Progenitor cell of endocrine pancreas (in vitro differentiated cells): ENCODE measurements around the gene HOXB1. TPM values are rescaled to one million over a fixed set of nuclear protein-coding genes. Genes with fewer than 3 reads are reported as not detected.
"Not testable (repeated sequence)": the region's sequence is repeated elsewhere in the genome, so short reads cannot be mapped to it uniquely, and the experiment has no call there.

Experiments
- DNase-seq: peaks from one replicate; pipeline ENCODE4 v3.0.0; 2021; ENCODE audit warnings: low spot score; ENCODE audit not compliant: unreplicated experiment
- H3K27ac Mint-ChIP-seq: 2 replicates; pipeline ENCODE4 v1.8.0; 2021; ENCODE audit warnings: mild to moderate bottlenecking, moderate library complexity, mixed read lengths
- H3K27me3 Mint-ChIP-seq: 2 replicates; pipeline ENCODE4 v1.8.0; 2021; ENCODE audit warnings: mixed read lengths
- H3K36me3 Mint-ChIP-seq: 2 replicates; pipeline ENCODE4 v1.8.0; 2022; ENCODE audit warnings: mixed read lengths; ENCODE audit not compliant: insufficient read depth
- H3K4me1 Mint-ChIP-seq: 2 replicates; pipeline ENCODE4 v1.8.0; 2021; ENCODE audit warnings: low read depth, mixed read lengths
- H3K4me3 Mint-ChIP-seq: 2 replicates; pipeline ENCODE4 v1.8.0; 2021; ENCODE audit warnings: low read depth, mild to moderate bottlenecking, moderate library complexity, mixed read lengths
- H3K9me3 Mint-ChIP-seq: 2 replicates; pipeline ENCODE4 v1.8.0; 2021; ENCODE audit warnings: low read depth, mixed read lengths
- total RNA-seq: library from RNA; stranded (reverse); gene quantifications from 2 replicates; pipeline ENCODE4 v1.2.1, GENCODE V29; 2021
- TF ChIP-seq, protein P1 (sequence below): fragments of 200-600 bp; sonication (generic); IDR thresholded peaks from one replicate; pipeline ENCODE4 v1.5.0; 2021; ENCODE audit warnings: antibody characterized with exemption, mild to moderate bottlenecking; ENCODE audit not compliant: unreplicated experiment

HOXB1 gene
- total RNA-seq, 1 donor from 2014 or later: 0.96 TPM

DNA sequence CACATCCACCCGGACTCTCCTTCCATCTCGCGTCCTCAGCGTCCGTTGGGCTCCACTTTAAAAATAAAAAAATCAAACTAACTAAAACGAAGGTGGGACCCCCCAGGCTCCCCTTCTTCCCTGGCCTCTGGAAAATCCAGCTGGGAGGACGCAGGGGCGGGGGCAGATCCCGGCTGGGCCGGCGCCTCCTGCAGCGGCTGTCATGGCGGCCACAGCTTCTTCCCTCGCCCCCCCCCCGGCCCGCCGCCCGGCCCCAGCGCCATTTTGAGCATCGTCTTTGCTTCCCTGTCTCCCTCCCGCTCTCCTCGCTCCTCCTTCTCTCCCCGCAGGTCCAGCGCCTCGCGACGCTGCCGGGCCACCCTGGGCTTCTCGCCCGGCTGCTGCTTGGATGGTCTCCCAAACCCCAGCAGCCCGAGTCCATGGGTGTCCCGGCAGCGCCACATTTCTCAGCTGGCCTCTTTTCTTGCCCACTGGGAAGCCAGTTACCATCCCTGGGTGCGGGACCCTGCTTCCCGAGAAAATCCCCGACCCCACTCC is 10.8 kb upstream of the HOXB1 start:
- H3K9me3 Mint-ChIP-seq: no peaks in the 10 kb centered on the region
- no peak for DNase-seq
- H3K36me3 Mint-ChIP-seq: peaks cover 4% of the 10 kb centered on the region
- TF ChIP-seq, protein P1, sequence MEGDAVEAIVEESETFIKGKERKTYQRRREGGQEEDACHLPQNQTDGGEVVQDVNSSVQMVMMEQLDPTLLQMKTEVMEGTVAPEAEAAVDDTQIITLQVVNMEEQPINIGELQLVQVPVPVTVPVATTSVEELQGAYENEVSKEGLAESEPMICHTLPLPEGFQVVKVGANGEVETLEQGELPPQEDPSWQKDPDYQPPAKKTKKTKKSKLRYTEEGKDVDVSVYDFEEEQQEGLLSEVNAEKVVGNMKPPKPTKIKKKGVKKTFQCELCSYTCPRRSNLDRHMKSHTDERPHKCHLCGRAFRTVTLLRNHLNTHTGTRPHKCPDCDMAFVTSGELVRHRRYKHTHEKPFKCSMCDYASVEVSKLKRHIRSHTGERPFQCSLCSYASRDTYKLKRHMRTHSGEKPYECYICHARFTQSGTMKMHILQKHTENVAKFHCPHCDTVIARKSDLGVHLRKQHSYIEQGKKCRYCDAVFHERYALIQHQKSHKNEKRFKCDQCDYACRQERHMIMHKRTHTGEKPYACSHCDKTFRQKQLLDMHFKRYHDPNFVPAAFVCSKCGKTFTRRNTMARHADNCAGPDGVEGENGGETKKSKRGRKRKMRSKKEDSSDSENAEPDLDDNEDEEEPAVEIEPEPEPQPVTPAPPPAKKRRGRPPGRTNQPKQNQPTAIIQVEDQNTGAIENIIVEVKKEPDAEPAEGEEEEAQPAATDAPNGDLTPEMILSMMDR: no peak
- H3K4me1 Mint-ChIP-seq: peaks cover 29% of the 10 kb centered on the region
- peak overlapping the region; percentile 81 for H3K4me3 Mint-ChIP-seq
- peak overlapping the region; percentile 95 for H3K27ac Mint-ChIP-seq
- H3K27me3 Mint-ChIP-seq: peaks cover 73% of the 10 kb centered on the region

DNA sequence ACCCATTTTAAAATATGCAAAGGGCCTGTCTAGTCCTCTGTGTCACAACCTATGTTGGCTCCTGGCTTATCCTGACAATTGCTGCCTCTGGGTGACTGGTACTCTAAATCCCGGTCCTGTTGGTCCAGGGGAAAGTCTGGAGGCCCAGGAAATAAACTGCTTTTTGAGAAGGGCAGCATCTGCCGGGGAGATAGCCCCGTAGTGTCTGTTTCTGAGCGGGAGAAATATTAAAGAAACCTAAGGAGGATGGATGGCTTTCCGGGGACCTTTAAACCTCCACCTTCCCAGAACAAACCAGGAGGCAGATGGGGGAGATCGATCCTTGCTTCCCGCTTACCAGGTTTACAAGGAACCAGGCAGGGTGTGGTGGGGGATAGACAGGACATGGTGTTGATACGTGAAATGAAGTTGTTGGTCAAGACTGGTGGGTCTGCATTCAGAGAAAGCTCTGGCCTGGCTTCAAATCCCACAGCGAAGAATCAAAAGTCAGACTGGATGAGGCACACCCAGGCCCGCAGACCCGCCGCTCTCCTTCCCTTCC is 10.3 kb upstream of the HOXB1 start:
- Mint-ChIP-seq H3K9me3 (no peaks in the 10 kb centered on the region), H3K4me1 (peaks cover 23% of the 10 kb centered on the region)

DNA sequence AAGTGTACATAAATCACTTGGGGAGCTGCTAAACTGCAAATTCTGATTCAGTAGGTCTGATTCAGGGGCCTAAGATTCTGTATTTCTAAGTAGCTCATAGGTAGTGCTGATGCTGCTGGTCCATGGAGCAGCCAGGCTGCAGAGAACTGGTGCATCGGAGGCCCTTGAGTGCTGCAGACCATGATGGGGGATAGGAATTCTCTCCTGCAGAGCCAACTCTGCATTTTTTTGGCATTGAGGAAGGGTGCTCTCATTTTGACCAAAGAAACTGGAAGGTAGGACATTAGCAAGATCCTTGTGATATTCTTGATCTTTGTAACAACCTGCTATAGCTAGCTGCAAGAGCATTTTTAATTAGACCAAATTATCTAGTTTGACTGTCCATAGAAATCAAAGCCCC is 9.4 kb upstream of the HOXB1 start:
- Mint-ChIP-seq H3K36me3 (peaks cover 4% of the 10 kb centered on the region), H3K9me3 (no peaks in the 10 kb centered on the region), H3K4me1 (peaks cover 19% of the 10 kb centered on the region), H3K27ac (peak overlapping the region; percentile 33), H3K27me3 (peaks cover 60% of the 10 kb centered on the region), H3K4me3 (no peak overlapping the region)
- TF ChIP-seq, protein P1: no peak
- DNase-seq: no peak

More for the DNA sequence above, 10.3 kb upstream of the HOXB1 start:
- TF ChIP-seq, protein P1: no peak
- DNase-seq: no peak
- peaks cover 4% of the 10 kb centered on the region for H3K36me3 Mint-ChIP-seq
- H3K4me3 Mint-ChIP-seq: peak overlapping the region; percentile 81
- H3K27me3 Mint-ChIP-seq: peaks cover 69% of the 10 kb centered on the region
- peak overlapping the region; percentile 88 for H3K27ac Mint-ChIP-seq

DNA sequence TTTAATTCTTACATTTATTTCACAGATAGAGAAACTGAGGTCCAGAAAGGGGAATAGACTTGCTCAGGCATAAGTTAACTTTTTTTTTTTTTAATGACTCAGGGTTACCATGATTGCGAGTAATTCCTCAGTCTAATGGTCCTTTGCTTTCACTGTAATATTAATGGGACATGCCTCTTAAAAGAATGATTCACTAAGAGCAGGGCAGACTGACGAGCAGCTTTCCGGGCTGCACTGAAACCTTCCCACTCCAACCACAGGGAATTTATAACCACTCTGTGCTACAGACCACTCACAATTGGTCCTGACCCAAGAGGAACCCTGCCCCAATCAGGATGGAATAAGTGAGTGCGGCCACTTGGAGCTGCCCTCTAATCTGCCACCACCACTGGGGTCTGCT is 8.4 kb upstream of the HOXB1 start:
- TF ChIP-seq, protein P1: no peak
- DNase-seq: no peak
- H3K4me3 Mint-ChIP-seq: no peak overlapping the region
- peaks cover 4% of the 10 kb centered on the region for H3K36me3 Mint-ChIP-seq
- peaks cover 14% of the 10 kb centered on the region for H3K4me1 Mint-ChIP-seq
- no peak overlapping the region for H3K27ac Mint-ChIP-seq
- H3K27me3 Mint-ChIP-seq: peaks cover 53% of the 10 kb centered on the region
- H3K9me3 Mint-ChIP-seq: no peaks in the 10 kb centered on the region

DNA sequence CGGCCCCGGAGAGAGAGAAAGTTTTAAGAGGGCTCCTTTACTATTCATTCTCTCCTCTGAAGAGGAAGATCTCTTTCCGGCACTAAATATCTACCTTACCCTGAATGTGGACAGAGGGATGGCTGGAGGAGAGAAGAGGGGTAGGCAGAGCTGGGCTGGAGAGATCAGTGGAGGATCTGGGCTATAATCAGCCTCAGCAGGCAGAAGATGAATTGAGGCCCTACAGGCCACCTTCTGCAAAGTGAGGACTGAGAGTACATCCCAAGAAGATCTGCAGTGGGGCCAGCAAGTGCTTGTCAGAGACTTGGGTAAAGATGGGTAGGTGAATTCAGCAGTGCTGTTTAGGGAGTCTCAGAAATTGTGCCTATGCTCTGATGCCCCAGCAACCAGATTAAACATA is 6.5 kb upstream of the HOXB1 start:
- H3K36me3 Mint-ChIP-seq: peaks cover 2% of the 10 kb centered on the region
- no peak overlapping the region for H3K27ac Mint-ChIP-seq
- peaks cover 49% of the 10 kb centered on the region for H3K27me3 Mint-ChIP-seq
- no peak for DNase-seq
- TF ChIP-seq, protein P1: no peak
- H3K4me1 Mint-ChIP-seq: peaks cover 10% of the 10 kb centered on the region
- no peaks in the 10 kb centered on the region for H3K9me3 Mint-ChIP-seq
- H3K4me3 Mint-ChIP-seq: no peak overlapping the region

DNA sequence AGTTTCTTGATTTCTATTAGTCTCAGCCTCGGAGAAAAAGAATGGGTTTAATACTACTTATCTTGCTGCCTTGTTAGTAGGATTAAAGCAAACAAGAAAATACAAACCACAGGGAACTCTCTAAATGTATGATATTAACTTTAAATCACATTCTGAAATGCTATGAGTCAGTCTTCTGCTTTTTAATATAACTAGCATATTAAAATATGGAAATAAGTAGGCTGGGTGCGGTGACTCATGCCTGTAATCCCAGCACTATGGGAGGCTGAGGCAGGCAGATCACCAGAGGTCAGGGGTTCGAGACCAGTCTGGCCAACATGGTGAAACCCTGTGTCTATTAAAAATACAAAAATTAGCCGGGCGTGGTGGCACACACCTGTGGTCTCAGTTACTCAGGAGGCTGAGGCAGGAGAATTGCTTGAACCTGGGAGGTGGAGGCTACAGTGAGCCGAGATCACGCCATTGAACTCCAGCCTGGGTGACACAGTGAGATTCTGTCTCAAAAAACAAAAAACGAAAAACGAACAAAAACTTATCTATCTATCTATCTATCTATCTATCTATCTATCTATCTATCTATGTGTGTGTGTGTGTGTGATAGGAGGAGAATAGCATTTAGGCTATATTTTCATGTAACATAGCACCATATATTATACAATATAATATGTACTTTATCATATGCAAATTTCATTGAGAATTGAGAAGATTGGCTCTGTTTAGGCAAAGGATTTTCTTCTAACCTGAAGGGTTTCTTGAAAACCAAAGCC is 5.2 kb upstream of the HOXB1 start:
- not testable (repeated sequence) for H3K4me1 Mint-ChIP-seq, DNase-seq, H3K4me3 Mint-ChIP-seq, H3K36me3 Mint-ChIP-seq, H3K9me3 Mint-ChIP-seq, H3K27ac Mint-ChIP-seq
- peaks cover 50% of the 10 kb centered on the region for H3K27me3 Mint-ChIP-seq
